Astrocyte of the spinal cord (primary cell): ENCODE results near the gene IRAG1.

Experiments
- DNase-seq: peaks from one replicate; pipeline ENCODE4 v3.0.0; 2011; ENCODE audit warnings: low read depth, low spot score
- H3K4me3 ChIP-seq: 2 replicates; pipeline ENCODE4 v1.5.1; 2011; ENCODE audit warnings: low read depth, mild to moderate bottlenecking, low read length, moderate library complexity
- CTCF ChIP-seq: IDR thresholded peaks from 2 replicates; pipeline ENCODE4 v1.5.1; 2012; ENCODE audit warnings: low read depth, mild to moderate bottlenecking, low read length, inconsistent platforms
- in situ Hi-C: cut with HindIII; loops from 2 replicates; pipeline ENCODE4 v1.10.0; 2017; ENCODE audit warnings: low sequenced_read_pairs

IRAG1 gene

GRCh38 chr11:10655227-10655626 lies 38.3 kb downstream of the IRAG1 start:
- no peak for DNase-seq
- in situ Hi-C loops, result no loop called here

GRCh38 chr11:10654811-10655150 lies 38.8 kb downstream of the IRAG1 start:
- in situ Hi-C loops, result no loop called here
- no peak for TF ChIP-seq CTCF
- DNase-seq, result no peak
- H3K4me3 ChIP-seq, result no peak overlapping the region

More at GRCh38 chr11:10655227-10655626, 38.3 kb downstream of the IRAG1 start:
- no peak overlapping the region for H3K4me3 ChIP-seq
- no peak for TF ChIP-seq CTCF

GRCh38 chr11:10653946-10654810 lies 39.4 kb downstream of the IRAG1 start:
- in situ Hi-C loops, result no loop called here
- peak; percentile 64 for TF ChIP-seq CTCF
- H3K4me3 ChIP-seq, result no peak overlapping the region
- peak; percentile 63 for DNase-seq

GRCh38 chr11:10653261-10653660 lies 40.3 kb downstream of the IRAG1 start:
- TF ChIP-seq CTCF, result no peak
- no peak for DNase-seq
- H3K4me3 ChIP-seq, result no peak overlapping the region
- in situ Hi-C loops, result no loop called here

- TF ChIP-seq CTCF, result no peak
- no peak overlapping the region for H3K4me3 ChIP-seq
- in situ Hi-C loops, result no loop called here
- peak; percentile 37 for DNase-seq
These were observed 41.7 kb downstream of the IRAG1 start for GRCh38 chr11:10651656-10652361.

- in situ Hi-C loops, result no loop called here
- no peak overlapping the region for H3K4me3 ChIP-seq
- DNase-seq, result no peak
- no peak for TF ChIP-seq CTCF
These were observed 42.9 kb downstream of the IRAG1 start for GRCh38 chr11:10650630-10651029.
